Right lobe of liver (tissue), 4 donors: ENCODE measurements around the gene IFIH1.

Experiments
- CTCF ChIP-seq, 4 donors: fragments of 200-600 bp in 3 of 4; fragments of 450-650 bp in 1 of 4; IDR thresholded peaks; one replicate each; pipeline versions ENCODE4 v1.5.1 to v1.8.0; 2016 to 2022; ENCODE audit warnings: antibody characterized with exemption in 4 of 4, mild to moderate bottlenecking in 2 of 4
- POLR2A ChIP-seq: fragments of 450-650 bp; IDR thresholded peaks from one replicate; pipeline ENCODE4 v1.6.1; 2017; ENCODE audit warnings: antibody characterized with exemption, mild to moderate bottlenecking
- donor health status: DM: no; HTN: no; CAD: no.
- donor health status: DM: no; HTN: no; CAD: no.
- donor health status: DM: no; HTN: yes; CAD: no.

DNA sequence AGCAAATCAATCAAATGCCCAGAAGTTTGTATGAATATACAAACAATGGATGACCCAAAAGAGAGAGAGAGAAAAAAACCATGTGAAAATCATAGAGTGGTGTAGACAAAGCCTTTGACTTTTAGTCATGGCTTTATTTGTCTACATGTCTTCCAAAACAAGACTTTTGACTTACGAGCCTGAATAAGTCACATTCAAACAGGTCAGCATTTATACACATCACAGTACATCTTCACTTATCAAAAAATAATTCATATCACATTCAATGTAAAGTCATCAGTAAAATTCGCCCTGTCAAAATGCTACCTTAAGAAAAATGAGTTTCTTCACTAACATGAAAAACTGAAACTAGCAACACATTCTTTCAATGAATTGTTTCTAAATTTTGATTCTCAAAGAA, 1.9 kb downstream of the IFIH1 start:
- no peak for TF ChIP-seq CTCF (IDR thresholded peaks at IDR 0.05)
- no peak for TF ChIP-seq POLR2A
